Heart left ventricle (tissue), 16 donors: ENCODE measurements around the gene NFIA. TPM values are rescaled to one million over a fixed set of nuclear protein-coding genes. Genes with fewer than 3 reads are reported as not detected.
A peak's percentile ranks its signal among the peaks of the same experiment; 100 is the strongest.

ENCODE experiments used
- ATAC-seq, 4 donors: fragments of 200-7000 bp; cut with Tn5 transposase; one replicate each; pipeline ENCODE4 v1.9.1; 2020 to 2022; ENCODE audit warnings: moderate library complexity in 4 of 4, mild to moderate bottlenecking in 3 of 4, moderate number of reproducible peaks in 1 of 4
- DNase-seq, 5 donors: peaks; one replicate each; pipeline ENCODE4 v3.0.0-alpha.2; 2020
- H3K27ac ChIP-seq, 12 donors: fragments of 200-600 bp; sonication (generic) in 4 of 12; one replicate each; pipeline versions ENCODE4 v1.5.0 to v1.8.0; 2016 to 2022; ENCODE audit warnings: mild to moderate bottlenecking in 2 of 12
- H3K27me3 ChIP-seq, 9 donors: fragments of 200-600 bp; sonication (generic) in 2 of 9; one replicate each; pipeline versions ENCODE4 v1.5.1 to v1.8.0; 2016 to 2022; ENCODE audit warnings: mild to moderate bottlenecking in 3 of 9
- H3K36me3 ChIP-seq, 9 donors: fragments of 200-600 bp; sonication (generic) in 2 of 9; one replicate each; pipeline versions ENCODE4 v1.5.0 to v1.8.0; 2018 to 2022; ENCODE audit warnings: mild to moderate bottlenecking in 2 of 9
- H3K4me1 ChIP-seq, 12 donors: fragments of 200-600 bp; sonication (generic) in 4 of 12; one replicate each; pipeline versions ENCODE4 v1.5.0 to v1.8.0; 2016 to 2022; ENCODE audit warnings: mild to moderate bottlenecking in 3 of 12
- H3K4me3 ChIP-seq, 12 donors: fragments of 200-600 bp; sonication (generic) in 4 of 12; one replicate each; pipeline versions ENCODE4 v1.5.0 to v1.8.0; 2017 to 2022; ENCODE audit warnings: mild to moderate bottlenecking in 9 of 12, moderate library complexity in 4 of 12
- H3K9me3 ChIP-seq, 12 donors: fragments of 200-600 bp; sonication (generic) in 4 of 12; one replicate each; pipeline versions ENCODE4 v1.5.0 to v1.8.0; 2016 to 2022; ENCODE audit warnings: mild to moderate bottlenecking in 1 of 12
- CTCF ChIP-seq, 12 donors: fragments of 200-600 bp; sonication (generic) in 4 of 12; IDR thresholded peaks; one replicate each; pipeline versions ENCODE4 v1.5.0 to v1.8.0; 2018 to 2022; ENCODE audit warnings: antibody characterized with exemption in 12 of 12, mild to moderate bottlenecking in 5 of 12
- POLR2A ChIP-seq, 2 donors: fragments of 450-650 bp; IDR thresholded peaks; one replicate each; pipeline ENCODE4 v1.6.1; 2017; ENCODE audit warnings: antibody characterized with exemption in 2 of 2, mild to moderate bottlenecking in 2 of 2, moderate library complexity in 2 of 2
- WGBS, 4 donors: extraction: QIAGEN DNeasy Blood & Tissue Kit in 2 of 4; methylation state at CpG; one replicate each; pipeline versions ENCODE4 v1.1.5 to v1.1.7; 2013 to 2018; 5-methylcytosine and 5-hydroxymethylcytosine counted together
- intact Hi-C, 10 donors: fragments of 100-400 bp; cut with DNase I; formaldehyde crosslinking; loops; one replicate each; pipeline versions ENCODE4 v1.11.1 to v1.14.2; 2022
- polyA plus RNA-seq, 2 donors: library from polyadenylated mRNA; stranded (reverse); fragments of 200-250 nt; gene quantifications; one replicate each; pipeline ENCODE4 v1.2.3, GENCODE V29; 2013
- total RNA-seq, 9 donors: library from RNA; depleted of rRNA in 2 of 9; stranded (reverse); fragments of >200 nt in 2 of 9; fragmentation: NEBNext Ultra II Directional in 3 of 9; extraction: Animal tissue kit (Norgen Biotek cat#: 25700) in 3 of 9; gene quantifications; one replicate each; pipeline versions ENCODE4 v1.1.0 to v1.2.4, GENCODE V29; 2016 to 2023
- donor health status: ischemic (EF 13 %, LVEDD 7.1; RV severe dilation, severe dysfunction).
- donor health status: healthy with polysubstance abuse.
- donor health status: DM: no; HTN: yes; CAD: no.
- donor health status: DM: no; HTN: no; CAD: no.
- donor health status: ischemic (EF 25% LVEDD 6.9; RV normal size, moderate dysfunction).
- donor health status: ischemic (EF 25% LVEDD 5.7; RV mildly dilated, moderate dysfunction).
- donor health status: healthy.
- donor health status: DM: yes; HTN: yes; CAD: no.
- donor health status: ischemic (EF 35%, LVEDD 5.7; RV mildly dilated, moderate dysfunction).
- donor health status: nonischemic (EF 11% LVEDD 7.7; RV severe dilation, severe dysfunction).
- donor health status: DM: yes; HTN: yes; CAD: no.
- donor health status: PGD.
- donor health status: ischemic (EF 29% LVEDD 5.4; RV normal size, mild dysfunction).
- donor health status: nonischemic (EF 23%, LVEDD 6.1; RV moderate dilation, normal function).

NFIA gene
- total and polyA plus RNA-seq, 11 donors: 12.7 to 121 (median 96.5) TPM

DNA sequence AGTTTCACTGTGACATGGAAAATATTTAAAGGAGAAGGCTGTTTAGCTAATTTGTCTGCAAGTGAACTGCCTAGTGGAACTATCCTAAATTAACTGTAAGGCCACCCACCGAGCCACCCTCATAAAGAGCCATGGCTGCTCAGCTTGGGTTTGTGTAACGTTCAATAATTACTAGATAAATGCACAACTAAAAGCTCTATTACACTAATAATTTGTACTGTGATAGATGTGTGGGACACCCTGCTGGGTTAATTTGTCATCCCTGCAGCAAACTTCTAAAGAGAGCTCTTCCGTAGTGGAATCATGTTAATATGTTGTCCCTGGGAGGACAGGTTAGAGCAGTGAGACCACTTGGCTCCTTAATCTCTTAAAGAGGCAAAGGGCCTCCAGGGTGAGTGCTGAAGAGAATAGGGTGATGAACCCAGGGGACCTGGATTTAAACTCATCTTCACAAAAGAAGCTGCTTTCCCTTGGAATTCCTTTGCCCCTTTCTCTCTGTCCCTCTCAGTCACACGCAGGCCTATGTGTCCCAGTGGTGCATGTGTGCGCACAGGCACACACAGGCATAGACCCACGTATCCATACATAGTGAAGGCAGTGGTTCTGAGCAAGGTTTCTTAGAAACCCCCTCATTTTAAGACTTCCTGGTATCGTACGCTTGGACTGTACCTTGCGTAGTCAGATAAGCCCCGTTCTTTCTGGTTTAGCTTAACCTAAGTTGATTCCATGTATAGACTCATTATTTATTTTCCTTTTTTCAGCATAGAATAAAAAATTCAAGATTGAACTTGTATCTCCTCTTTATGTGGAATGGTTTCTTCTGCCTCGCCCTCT is 310.3 kb downstream of the NFIA start:
- intact Hi-C loops: no loop called here

GRCh38 chr1:61393575-61393974 is 311.2 kb downstream of the NFIA start:
- H3K36me3 ChIP-seq: peaks cover 0 to 47% (median 14%) of the 10 kb centered on the region in 9 donors
- peak in 1 of 4 donors; percentile 16 for ATAC-seq

More for the DNA sequence above, 310.3 kb downstream of the NFIA start:
- Histone ChIP-seq H3K36me3 (peaks cover 0 to 55% (median 15%) of the 10 kb centered on the region in 9 donors), H3K9me3 (peaks cover 0 to 19% (median 6%) of the 10 kb centered on the region in 12 donors), H3K4me1 (peaks cover 0 to 20% (median 4%) of the 10 kb centered on the region in 12 donors), H3K4me3 (no peak overlapping the region), H3K27me3 (no peaks in the 10 kb centered on the region), H3K27ac (no peak overlapping the region)
- TF ChIP-seq POLR2A (IDR thresholded peaks at IDR 0.05): no peak
- no peak for TF ChIP-seq CTCF (IDR thresholded peaks at IDR 0.05)
- DNase-seq (no peak), ATAC-seq (no peak)
- 83 to 91% (median 88%) methylated on average over 11 of the region's 11 CpGs for WGBS, 4 donors

GRCh38 chr1:61395146-61395800 is 312.9 kb downstream of the NFIA start:
- Histone ChIP-seq H3K4me1 (peaks cover 0 to 39% (median 14%) of the 10 kb centered on the region in 12 donors), H3K9me3 (no peaks in the 10 kb centered on the region), H3K27me3 (no peaks in the 10 kb centered on the region), H3K36me3 (peaks cover 0 to 30% (median 4%) of the 10 kb centered on the region in 9 donors), H3K27ac (no peak overlapping the region), H3K4me3 (no peak overlapping the region)
- 84 to 96% (median 91%) methylated on average over 6 of the region's 6 CpGs for WGBS, 4 donors
- DNase-seq (no peak), ATAC-seq (no peak)
- TF ChIP-seq CTCF (IDR thresholded peaks at IDR 0.05) (no peak), POLR2A (IDR thresholded peaks at IDR 0.05) (no peak)
- intact Hi-C loops: loop anchor here in 1 of 10 donors (5.0 kb wide), 1 partner anchor 33 kb away; no protein-coding TSS in a partner anchor

More at GRCh38 chr1:61393575-61393974, 311.2 kb downstream of the NFIA start:
- Histone ChIP-seq H3K27ac (no peak overlapping the region), H3K9me3 (peaks cover 0 to 12% (median 6%) of the 10 kb centered on the region in 12 donors), H3K4me1 (peaks cover 0 to 24% (median 5%) of the 10 kb centered on the region in 12 donors), H3K27me3 (no peaks in the 10 kb centered on the region), H3K4me3 (no peak overlapping the region)
- 70 to 97% (median 95%) methylated on average over 3 of the region's 3 CpGs for WGBS, 4 donors
- intact Hi-C loops: no loop called here
- TF ChIP-seq POLR2A (IDR thresholded peaks at IDR 0.05) (no peak), CTCF (IDR thresholded peaks at IDR 0.05) (no peak)
- no peak for DNase-seq

DNA sequence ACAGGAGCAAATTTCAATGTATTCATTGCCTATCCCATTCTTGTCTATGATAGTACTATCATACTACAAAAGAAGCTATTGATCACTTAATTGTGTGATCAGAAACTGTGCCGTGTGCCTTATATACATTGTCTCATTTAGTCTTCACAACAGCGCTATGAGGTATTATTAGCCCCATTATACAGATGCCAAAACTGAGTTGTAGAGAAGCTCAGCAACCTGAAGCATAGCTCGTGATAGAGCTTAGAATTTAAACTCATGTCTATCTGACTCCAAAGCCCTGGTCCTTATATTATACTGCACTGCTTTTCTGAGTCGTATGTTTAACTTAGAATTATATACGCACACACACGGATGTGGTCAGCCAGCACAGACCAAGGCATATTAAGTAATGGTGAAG is 315.1 kb downstream of the NFIA start:
- DNase-seq: no peak
- intact Hi-C loops: loop anchor here in 1 of 10 donors (5.0 kb wide), 1 partner anchor 35 kb away; no protein-coding TSS in a partner anchor
- peaks cover 0 to 22% (median 0%) of the 10 kb centered on the region in 9 donors for H3K36me3 ChIP-seq
- TF ChIP-seq CTCF (IDR thresholded peaks at IDR 0.05): no peak
- TF ChIP-seq POLR2A (IDR thresholded peaks at IDR 0.05): no peak
- H3K27me3 ChIP-seq: no peaks in the 10 kb centered on the region
- H3K9me3 ChIP-seq: no peaks in the 10 kb centered on the region
- no peak for ATAC-seq
- H3K4me3 ChIP-seq: no peak overlapping the region
- H3K4me1 ChIP-seq: peaks cover 0 to 32% (median 11%) of the 10 kb centered on the region in 12 donors
- peak overlapping the region in 1 of 12 donors; percentile 55 for H3K27ac ChIP-seq
- 96 to 98% (median 97%) methylated on average over 6 of the region's 6 CpGs for WGBS, 4 donors
